HepG2 (cell line): ENCODE measurements around the gene NAPB. TPM values are rescaled to one million over a fixed set of nuclear protein-coding genes. Genes with fewer than 3 reads are reported as not detected.
A peak's percentile ranks its signal among the peaks of the same experiment; 100 is the strongest.

Experiments
- FOXO4 ChIP-seq: sonication (generic); formaldehyde crosslinking; conservative IDR thresholded peaks from 2 replicates; pipeline ENCODE4 v1.8.1; 2023; ENCODE audit warnings: missing genetic modification reagents
- HHEX ChIP-seq: IDR thresholded peaks from 2 replicates; pipeline ENCODE4 v1.6.1; 2016; ENCODE audit warnings: control low read depth
- PHF5A ChIP-seq: IDR thresholded peaks from one replicate; pipeline ENCODE4 v1.6.1; 2018; ENCODE audit warnings: low read depth, missing genetic modification reagents; ENCODE audit not compliant: unreplicated experiment
- RAD51 ChIP-seq: fragments of 450-650 bp; IDR thresholded peaks from 2 replicates; pipeline ENCODE4 v1.6.1; 2016; ENCODE audit warnings: borderline replicate concordance
- SRSF1 ChIP-seq: fragments of 200-400 bp; formaldehyde crosslinking; optimal IDR thresholded peaks from 2 replicates; pipeline ENCODE3; 2017; ENCODE audit warnings: mild to moderate bottlenecking, low read depth, low read length, moderate library complexity
- ZKSCAN8 ChIP-seq: IDR thresholded peaks from 2 replicates; pipeline ENCODE4 v1.6.1; 2016; ENCODE audit warnings: borderline replicate concordance, missing genetic modification reagents, missing compliant biosample characterization
- ZNF3 ChIP-seq: IDR thresholded peaks from 2 replicates; pipeline ENCODE4 v1.7.0; 2017; ENCODE audit warnings: inconsistent platforms
- ZNF572 ChIP-seq: sonication (generic); formaldehyde crosslinking; IDR thresholded peaks from 2 replicates; pipeline ENCODE4 v1.5.1; 2020; ENCODE audit warnings: mild to moderate bottlenecking, missing genetic modification reagents
- polyA plus RNA-seq, 8 experiments: library from polyadenylated mRNA; depleted of rRNA in 3 of 8; stranded (reverse) in 7 of 8; unstranded in 1 of 8; fragments of >200 nt; fragmentation: Illumina TruSeq in 4 of 8; extraction: Trizol in 4 of 8; gene quantifications; 2 replicates each; pipeline versions ENCODE4 v1.2.1 to v1.2.3, GENCODE V29; 2011 to 2016; ENCODE audit warnings: low read depth in 4 of 8, missing spikeins in 1 of 8, mixed read lengths in 1 of 8; ENCODE audit not compliant: insufficient read depth in 1 of 8
- total RNA-seq, 5 experiments: library from RNA; depleted of rRNA; stranded (reverse); fragments of >200 nt; fragmentation: Illumina TruSeq; extraction: Trizol; gene quantifications; 2 replicates each; pipeline ENCODE4 v1.2.3, GENCODE V29; 2016; ENCODE audit warnings: low read depth in 1 of 5
- TF ChIP-seq, protein P1 (sequence below): IDR thresholded peaks from 2 replicates; pipeline ENCODE4 v1.6.1; 2012; ENCODE audit warnings: low read length, improper control_type of control experiment
- TF ChIP-seq, protein P2 (sequence below): sonication (generic); formaldehyde crosslinking; IDR thresholded peaks from 2 replicates; pipeline ENCODE4 v1.8.0; 2022; ENCODE audit warnings: low read depth, missing genetic modification reagents
- TF ChIP-seq, protein P3 (sequence below): sonication (generic); formaldehyde crosslinking; IDR thresholded peaks from 2 replicates; pipeline ENCODE4 v1.5.1; 2020; ENCODE audit warnings: missing genetic modification reagents, mild to moderate bottlenecking, borderline replicate concordance
- TF ChIP-seq, protein P4 (sequence below): sonication (generic); formaldehyde crosslinking; IDR thresholded peaks from 2 replicates; pipeline ENCODE4 v1.8.0; 2022; ENCODE audit warnings: missing genetic modification reagents, mild to moderate bottlenecking, borderline replicate concordance

The NAPB gene
- total and polyA plus RNA-seq, 2 of the 13 experiments (the other 11 are each of a cell fraction or from before 2014, with no cell fraction given), result 15.2 to 16.1 TPM

- TF ChIP-seq, protein P1, sequence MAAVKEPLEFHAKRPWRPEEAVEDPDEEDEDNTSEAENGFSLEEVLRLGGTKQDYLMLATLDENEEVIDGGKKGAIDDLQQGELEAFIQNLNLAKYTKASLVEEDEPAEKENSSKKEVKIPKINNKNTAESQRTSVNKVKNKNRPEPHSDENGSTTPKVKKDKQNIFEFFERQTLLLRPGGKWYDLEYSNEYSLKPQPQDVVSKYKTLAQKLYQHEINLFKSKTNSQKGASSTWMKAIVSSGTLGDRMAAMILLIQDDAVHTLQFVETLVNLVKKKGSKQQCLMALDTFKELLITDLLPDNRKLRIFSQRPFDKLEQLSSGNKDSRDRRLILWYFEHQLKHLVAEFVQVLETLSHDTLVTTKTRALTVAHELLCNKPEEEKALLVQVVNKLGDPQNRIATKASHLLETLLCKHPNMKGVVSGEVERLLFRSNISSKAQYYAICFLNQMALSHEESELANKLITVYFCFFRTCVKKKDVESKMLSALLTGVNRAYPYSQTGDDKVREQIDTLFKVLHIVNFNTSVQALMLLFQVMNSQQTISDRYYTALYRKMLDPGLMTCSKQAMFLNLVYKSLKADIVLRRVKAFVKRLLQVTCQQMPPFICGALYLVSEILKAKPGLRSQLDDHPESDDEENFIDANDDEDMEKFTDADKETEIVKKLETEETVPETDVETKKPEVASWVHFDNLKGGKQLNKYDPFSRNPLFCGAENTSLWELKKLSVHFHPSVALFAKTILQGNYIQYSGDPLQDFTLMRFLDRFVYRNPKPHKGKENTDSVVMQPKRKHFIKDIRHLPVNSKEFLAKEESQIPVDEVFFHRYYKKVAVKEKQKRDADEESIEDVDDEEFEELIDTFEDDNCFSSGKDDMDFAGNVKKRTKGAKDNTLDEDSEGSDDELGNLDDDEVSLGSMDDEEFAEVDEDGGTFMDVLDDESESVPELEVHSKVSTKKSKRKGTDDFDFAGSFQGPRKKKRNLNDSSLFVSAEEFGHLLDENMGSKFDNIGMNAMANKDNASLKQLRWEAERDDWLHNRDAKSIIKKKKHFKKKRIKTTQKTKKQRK, result no peak
- TF ChIP-seq ZNF3 (CRISPR knock-in tag) (peak; percentile 66; the same call in 1 of the 2 replicates), RAD51 (peak; percentile 95), FOXO4 (CRISPR knock-in tag) (no peak), ZNF572 (peak; percentile 98), ZKSCAN8 (CRISPR knock-in tag) (peak; percentile 91), HHEX (no peak), SRSF1 (peak; percentile 98), PHF5A (CRISPR knock-in tag) (peak; percentile 66)
- TF ChIP-seq, protein P2, sequence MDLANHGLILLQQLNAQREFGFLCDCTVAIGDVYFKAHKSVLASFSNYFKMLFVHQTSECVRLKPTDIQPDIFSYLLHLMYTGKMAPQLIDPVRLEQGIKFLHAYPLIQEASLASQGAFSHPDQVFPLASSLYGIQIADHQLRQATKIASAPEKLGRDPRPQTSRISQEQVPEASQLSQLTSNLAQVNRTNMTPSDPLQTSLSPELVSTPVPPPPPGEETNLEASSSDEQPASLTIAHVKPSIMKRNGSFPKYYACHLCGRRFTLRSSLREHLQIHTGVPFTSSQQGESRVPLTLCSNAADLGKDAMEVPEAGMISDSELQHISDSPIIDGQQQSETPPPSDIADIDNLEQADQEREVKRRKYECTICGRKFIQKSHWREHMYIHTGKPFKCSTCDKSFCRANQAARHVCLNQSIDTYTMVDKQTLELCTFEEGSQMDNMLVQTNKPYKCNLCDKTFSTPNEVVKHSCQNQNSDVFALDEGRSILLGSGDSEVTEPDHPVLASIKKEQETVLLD (CRISPR knock-in tag), result peak; percentile 97
- TF ChIP-seq, protein P3, sequence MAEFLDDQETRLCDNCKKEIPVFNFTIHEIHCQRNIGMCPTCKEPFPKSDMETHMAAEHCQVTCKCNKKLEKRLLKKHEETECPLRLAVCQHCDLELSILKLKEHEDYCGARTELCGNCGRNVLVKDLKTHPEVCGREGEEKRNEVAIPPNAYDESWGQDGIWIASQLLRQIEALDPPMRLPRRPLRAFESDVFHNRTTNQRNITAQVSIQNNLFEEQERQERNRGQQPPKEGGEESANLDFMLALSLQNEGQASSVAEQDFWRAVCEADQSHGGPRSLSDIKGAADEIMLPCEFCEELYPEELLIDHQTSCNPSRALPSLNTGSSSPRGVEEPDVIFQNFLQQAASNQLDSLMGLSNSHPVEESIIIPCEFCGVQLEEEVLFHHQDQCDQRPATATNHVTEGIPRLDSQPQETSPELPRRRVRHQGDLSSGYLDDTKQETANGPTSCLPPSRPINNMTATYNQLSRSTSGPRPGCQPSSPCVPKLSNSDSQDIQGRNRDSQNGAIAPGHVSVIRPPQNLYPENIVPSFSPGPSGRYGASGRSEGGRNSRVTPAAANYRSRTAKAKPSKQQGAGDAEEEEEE, result peak; percentile 90; the same call in 1 of the 2 replicates
- TF ChIP-seq, protein P4, sequence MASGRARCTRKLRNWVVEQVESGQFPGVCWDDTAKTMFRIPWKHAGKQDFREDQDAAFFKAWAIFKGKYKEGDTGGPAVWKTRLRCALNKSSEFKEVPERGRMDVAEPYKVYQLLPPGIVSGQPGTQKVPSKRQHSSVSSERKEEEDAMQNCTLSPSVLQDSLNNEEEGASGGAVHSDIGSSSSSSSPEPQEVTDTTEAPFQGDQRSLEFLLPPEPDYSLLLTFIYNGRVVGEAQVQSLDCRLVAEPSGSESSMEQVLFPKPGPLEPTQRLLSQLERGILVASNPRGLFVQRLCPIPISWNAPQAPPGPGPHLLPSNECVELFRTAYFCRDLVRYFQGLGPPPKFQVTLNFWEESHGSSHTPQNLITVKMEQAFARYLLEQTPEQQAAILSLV (CRISPR knock-in tag), result peak; percentile 95
Observed at GRCh38 chr20:23361476-23362391, 59.6 kb downstream of the NAPB start, which contains the start of gene GZF1 (continued).
